Osteocyte (in vitro differentiated cells): ENCODE data around the gene ARID5A. TPM values are rescaled to one million over a fixed set of nuclear protein-coding genes. Genes with fewer than 3 reads are reported as not detected.

ENCODE experiments used
- DNase-seq: peaks from one replicate; pipeline ENCODE4 v3.0.0; 2021; ENCODE audit warnings: mixed read lengths; ENCODE audit not compliant: unreplicated experiment; ENCODE audit errors: extremely low spot score
- H3K27ac Mint-ChIP-seq: one replicate; pipeline ENCODE4 v1.8.0; 2021; ENCODE audit warnings: mild to moderate bottlenecking, mixed read lengths; ENCODE audit not compliant: unreplicated experiment
- H3K27me3 Mint-ChIP-seq: one replicate; pipeline ENCODE4 v1.8.0; 2021; ENCODE audit warnings: mixed read lengths; ENCODE audit not compliant: unreplicated experiment
- H3K36me3 Mint-ChIP-seq: one replicate; pipeline ENCODE4 v1.8.0; 2021; ENCODE audit warnings: mixed read lengths; ENCODE audit not compliant: unreplicated experiment
- H3K4me1 Mint-ChIP-seq: one replicate; pipeline ENCODE4 v1.8.0; 2021; ENCODE audit warnings: mixed read lengths; ENCODE audit not compliant: unreplicated experiment
- H3K4me3 Mint-ChIP-seq: one replicate; pipeline ENCODE4 v1.8.0; 2021; ENCODE audit warnings: mild to moderate bottlenecking, moderate library complexity, mixed read lengths; ENCODE audit not compliant: unreplicated experiment
- H3K9me3 Mint-ChIP-seq: one replicate; pipeline ENCODE4 v1.8.0; 2021; ENCODE audit warnings: mixed read lengths; ENCODE audit not compliant: unreplicated experiment
- total RNA-seq: library from RNA; stranded (reverse); gene quantifications from 2 replicates; pipeline ENCODE4 v1.2.1, GENCODE V29; 2021
- TF ChIP-seq, protein P1 (sequence below): fragments of 200-600 bp; sonication (generic); IDR thresholded peaks from 2 replicates; pipeline ENCODE4 v1.5.0; 2021; ENCODE audit warnings: antibody characterized with exemption, mild to moderate bottlenecking, moderate library complexity

Gene ARID5A
- total RNA-seq, 1 donor from 2014 or later, result 25.9 TPM

DNA sequence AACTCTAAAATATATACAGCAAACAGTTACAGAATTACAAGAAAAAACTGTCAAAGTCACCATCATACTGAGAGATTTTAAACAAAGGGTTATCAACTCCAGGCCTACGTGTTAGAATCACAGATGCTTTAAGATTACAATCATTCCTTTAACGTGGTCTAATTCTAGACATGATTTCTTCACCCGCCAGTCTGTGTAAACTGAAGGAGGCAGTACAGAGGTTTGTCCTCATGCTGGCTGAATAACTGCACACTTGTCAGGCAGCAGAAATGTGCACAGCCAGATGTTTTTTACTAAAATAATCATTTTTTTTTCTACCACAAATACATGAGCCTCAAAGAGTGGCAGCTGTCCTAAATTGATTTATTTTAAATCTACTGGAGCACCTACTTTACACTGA is 15.9 kb upstream of the ARID5A start:
- TF ChIP-seq, protein P1, sequence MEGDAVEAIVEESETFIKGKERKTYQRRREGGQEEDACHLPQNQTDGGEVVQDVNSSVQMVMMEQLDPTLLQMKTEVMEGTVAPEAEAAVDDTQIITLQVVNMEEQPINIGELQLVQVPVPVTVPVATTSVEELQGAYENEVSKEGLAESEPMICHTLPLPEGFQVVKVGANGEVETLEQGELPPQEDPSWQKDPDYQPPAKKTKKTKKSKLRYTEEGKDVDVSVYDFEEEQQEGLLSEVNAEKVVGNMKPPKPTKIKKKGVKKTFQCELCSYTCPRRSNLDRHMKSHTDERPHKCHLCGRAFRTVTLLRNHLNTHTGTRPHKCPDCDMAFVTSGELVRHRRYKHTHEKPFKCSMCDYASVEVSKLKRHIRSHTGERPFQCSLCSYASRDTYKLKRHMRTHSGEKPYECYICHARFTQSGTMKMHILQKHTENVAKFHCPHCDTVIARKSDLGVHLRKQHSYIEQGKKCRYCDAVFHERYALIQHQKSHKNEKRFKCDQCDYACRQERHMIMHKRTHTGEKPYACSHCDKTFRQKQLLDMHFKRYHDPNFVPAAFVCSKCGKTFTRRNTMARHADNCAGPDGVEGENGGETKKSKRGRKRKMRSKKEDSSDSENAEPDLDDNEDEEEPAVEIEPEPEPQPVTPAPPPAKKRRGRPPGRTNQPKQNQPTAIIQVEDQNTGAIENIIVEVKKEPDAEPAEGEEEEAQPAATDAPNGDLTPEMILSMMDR, result no peak
- no peaks in the 10 kb centered on the region for H3K36me3 Mint-ChIP-seq
- no peak overlapping the region for H3K4me3 Mint-ChIP-seq
- H3K9me3 Mint-ChIP-seq, result peaks cover 9% of the 10 kb centered on the region
- peaks cover 9% of the 10 kb centered on the region for H3K27me3 Mint-ChIP-seq
- no peak overlapping the region for H3K27ac Mint-ChIP-seq
- peaks cover 7% of the 10 kb centered on the region for H3K4me1 Mint-ChIP-seq
- no peak for DNase-seq

DNA sequence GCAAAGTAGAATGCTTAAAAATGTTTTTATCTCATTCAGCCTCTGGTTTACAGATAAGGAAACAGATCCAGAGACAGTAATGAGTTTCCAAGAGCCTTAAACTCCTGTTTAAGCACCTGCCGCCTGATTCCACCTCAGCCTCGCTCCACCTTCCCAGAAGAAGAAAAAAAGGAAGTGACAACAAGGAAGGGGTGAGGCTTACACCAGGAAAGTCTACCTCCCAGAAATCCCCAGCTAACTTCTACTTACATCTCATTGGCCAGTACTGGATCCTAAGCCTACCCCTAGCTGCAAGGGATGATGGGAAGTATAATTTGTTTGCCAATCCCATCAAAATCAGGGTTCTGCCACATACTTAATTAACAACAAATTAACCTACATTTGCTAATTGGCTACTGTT is 15.3 kb upstream of the ARID5A start:
- no peak overlapping the region for H3K4me3 Mint-ChIP-seq
- H3K4me1 Mint-ChIP-seq, result peaks cover 7% of the 10 kb centered on the region
- no peak for DNase-seq
- no peaks in the 10 kb centered on the region for H3K36me3 Mint-ChIP-seq
- peaks cover 7% of the 10 kb centered on the region for H3K27me3 Mint-ChIP-seq
- H3K9me3 Mint-ChIP-seq, result peaks cover 9% of the 10 kb centered on the region
- TF ChIP-seq, protein P1, result no peak
- H3K27ac Mint-ChIP-seq, result no peak overlapping the region

DNA sequence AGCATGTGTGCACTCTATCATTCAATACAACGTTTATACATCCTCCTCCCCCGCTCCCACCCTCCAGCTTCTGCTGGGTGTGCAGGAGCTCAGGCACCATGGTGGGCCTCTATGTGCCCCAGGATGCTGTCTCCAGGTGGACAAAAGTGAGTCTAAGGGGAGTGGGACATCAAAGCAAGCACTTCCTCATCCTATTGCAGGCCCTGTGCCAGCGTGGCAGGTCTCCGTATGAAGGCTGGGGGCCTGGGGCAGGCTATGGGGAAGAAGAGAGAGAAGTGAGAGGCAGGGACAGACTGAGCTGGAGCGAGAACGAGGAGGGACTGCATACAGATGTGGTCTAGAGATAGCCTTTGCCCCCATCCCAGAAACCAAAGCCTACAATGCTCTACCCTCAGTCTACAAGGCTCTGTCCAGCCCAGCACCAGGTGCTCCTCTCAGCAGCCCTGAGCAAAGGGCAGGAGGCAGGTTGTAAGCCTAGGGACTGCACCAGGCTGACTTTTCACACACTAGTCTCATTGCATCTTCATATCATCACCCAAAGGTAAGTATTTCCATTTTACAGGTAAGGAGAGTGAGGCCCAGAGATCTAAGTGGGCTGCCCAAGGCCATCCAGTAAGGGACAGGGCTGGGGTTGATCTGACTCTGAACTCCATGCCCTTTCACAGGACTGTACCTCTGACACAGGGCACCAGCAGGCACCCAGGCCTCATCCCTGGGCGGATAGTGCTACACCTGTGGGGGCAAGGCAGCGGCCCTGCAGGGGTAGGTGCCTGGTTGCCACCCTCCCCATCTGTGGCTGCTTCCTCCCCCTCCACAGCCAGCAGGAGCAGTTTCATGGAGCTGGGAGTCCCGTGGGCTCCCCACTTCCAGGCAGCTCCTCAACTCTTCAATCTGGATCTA is 14.0 kb upstream of the ARID5A start:
- no peak overlapping the region for H3K4me3 Mint-ChIP-seq
- TF ChIP-seq, protein P1, result no peak
- H3K27ac Mint-ChIP-seq, result no peak overlapping the region
- peaks cover 12% of the 10 kb centered on the region for H3K4me1 Mint-ChIP-seq
- peaks cover under 1% of the 10 kb centered on the region for H3K9me3 Mint-ChIP-seq
- DNase-seq, result no peak
- no peaks in the 10 kb centered on the region for H3K36me3 Mint-ChIP-seq
- peaks cover 11% of the 10 kb centered on the region for H3K27me3 Mint-ChIP-seq

DNA sequence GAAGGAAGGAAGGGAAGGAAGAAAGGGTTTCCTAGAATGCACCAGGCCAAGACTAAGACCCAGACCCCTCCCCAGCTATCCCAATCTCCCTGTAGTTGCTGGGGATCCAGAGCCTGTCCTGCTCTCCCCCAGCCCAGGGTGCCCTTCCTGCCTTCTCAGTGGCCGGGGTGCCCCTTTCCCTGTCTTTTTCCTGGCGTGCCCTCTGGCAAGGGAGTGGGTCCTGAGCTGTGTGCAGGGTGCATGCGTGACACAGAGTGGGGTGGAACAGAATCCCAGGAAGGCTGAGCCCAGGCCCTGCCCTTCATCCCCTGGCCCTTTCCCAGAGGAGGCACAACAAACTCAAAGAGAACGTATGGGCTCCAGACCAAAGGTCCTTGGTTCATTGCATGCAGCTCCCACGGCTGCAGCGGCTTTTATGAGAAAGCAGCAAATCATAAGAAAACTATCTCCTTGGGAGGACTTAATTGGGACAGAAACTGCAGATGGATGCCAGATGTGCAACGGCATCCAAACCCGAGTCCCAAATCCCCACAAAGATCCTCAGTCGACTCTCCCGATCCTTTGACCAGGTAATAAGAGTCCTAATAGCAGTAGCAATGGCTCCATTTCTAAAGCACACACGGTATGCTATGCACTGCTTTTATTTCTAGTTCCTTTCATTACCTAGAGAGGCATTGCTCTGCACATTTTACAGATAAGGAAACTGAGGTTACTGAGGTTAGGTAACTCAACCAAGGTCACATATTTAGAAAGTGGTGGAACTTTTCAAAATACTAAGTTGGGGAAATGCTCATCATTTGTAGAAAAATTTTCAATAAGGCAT is 12.7 kb upstream of the ARID5A start:
- TF ChIP-seq, protein P1, result no peak
- Mint-ChIP-seq H3K36me3 (no peaks in the 10 kb centered on the region), H3K4me3 (no peak overlapping the region), H3K4me1 (peaks cover 25% of the 10 kb centered on the region), H3K9me3 (no peaks in the 10 kb centered on the region), H3K27me3 (peaks cover 11% of the 10 kb centered on the region), H3K27ac (no peak overlapping the region)
- no peak for DNase-seq
